Mesenchymal stem cell (in vitro differentiated cells and primary cell): Measurements from ENCODE around the gene HCFC1R1.

Experiments
- DNase-seq: peaks from one replicate; pipeline ENCODE4 v3.0.0-alpha.2; 2013
- H2AFZ ChIP-seq: one replicate; pipeline ENCODE4 v1.6.1; 2013; ENCODE audit warnings: low read depth, mild to moderate bottlenecking, control low read depth, inconsistent platforms, low read length, moderate library complexity
- H2AK5ac ChIP-seq: 2 replicates; pipeline ENCODE4 v1.6.1; 2013; ENCODE audit warnings: low read length, moderate library complexity, mild to moderate bottlenecking, inconsistent platforms; ENCODE audit not compliant: severe bottlenecking
- H2BK120ac ChIP-seq: one replicate; pipeline ENCODE4 v1.6.1; 2013; ENCODE audit warnings: low read depth, mild to moderate bottlenecking, inconsistent platforms, low read length, moderate library complexity
- H2BK12ac ChIP-seq, 2 experiments: one replicate each; pipeline ENCODE4 v1.6.1; 2013; ENCODE audit warnings: inconsistent platforms in 2 of 2, low read length in 2 of 2, mild to moderate bottlenecking in 2 of 2, moderate library complexity in 2 of 2, control low read depth in 1 of 2
- H2BK15ac ChIP-seq: one replicate; pipeline ENCODE4 v1.6.1; 2013; ENCODE audit warnings: mild to moderate bottlenecking, low read depth, inconsistent platforms; ENCODE audit not compliant: poor library complexity, severe bottlenecking
- H2BK5ac ChIP-seq: 2 replicates; pipeline ENCODE4 v1.6.1; 2013; ENCODE audit warnings: low read depth, mild to moderate bottlenecking, low read length, control low read depth, inconsistent platforms; ENCODE audit not compliant: poor library complexity, severe bottlenecking
- H3K14ac ChIP-seq, 2 experiments: one replicate each; pipeline ENCODE4 v1.6.1; 2013; ENCODE audit warnings: inconsistent platforms in 2 of 2, low read length in 2 of 2, control low read depth in 1 of 2, mild to moderate bottlenecking in 1 of 2, moderate library complexity in 1 of 2
- H3K18ac ChIP-seq, 2 experiments: one replicate each; pipeline ENCODE4 v1.6.1; 2013; ENCODE audit warnings: inconsistent platforms in 2 of 2, low read length in 2 of 2, control low read depth in 1 of 2, low read depth in 1 of 2, mild to moderate bottlenecking in 1 of 2
- H3K23ac ChIP-seq, 2 experiments: one replicate each; pipeline ENCODE4 v1.6.1; 2013; ENCODE audit warnings: inconsistent platforms in 2 of 2, low read length in 2 of 2, mild to moderate bottlenecking in 2 of 2, moderate library complexity in 2 of 2, control low read depth in 1 of 2
- H3K27ac ChIP-seq: 2 replicates; pipeline ENCODE4 v1.5.1; 2013; ENCODE audit warnings: mild to moderate bottlenecking, moderate library complexity, low read length, control low read depth, inconsistent platforms; ENCODE audit not compliant: poor library complexity, severe bottlenecking
- H3K27me3 ChIP-seq, 2 experiments: 2 replicates each; pipeline versions ENCODE4 v1.6.1 to v1.7.0; 2013; ENCODE audit warnings: low read length in 2 of 2, mild to moderate bottlenecking in 2 of 2, moderate library complexity in 2 of 2, control low read depth in 1 of 2, inconsistent platforms in 1 of 2; ENCODE audit not compliant: control insufficient read depth in 1 of 2, insufficient read depth in 1 of 2
- H3K36me3 ChIP-seq, 2 experiments: 2 replicates each; pipeline versions ENCODE4 v1.6.1 to v1.7.0; 2013; ENCODE audit warnings: low read length in 2 of 2, control low read depth in 1 of 2, inconsistent platforms in 1 of 2, low read depth in 1 of 2, mild to moderate bottlenecking in 1 of 2; ENCODE audit not compliant: insufficient read depth in 2 of 2, control insufficient read depth in 1 of 2
- H3K4ac ChIP-seq, 2 experiments: one replicate each; pipeline ENCODE4 v1.6.1; 2013; ENCODE audit warnings: inconsistent platforms in 2 of 2, low read length in 2 of 2, mild to moderate bottlenecking in 2 of 2, moderate library complexity in 2 of 2, control low read depth in 1 of 2, low read depth in 1 of 2
- H3K4me1 ChIP-seq: 2 replicates; pipeline ENCODE4 v1.6.1; 2013; ENCODE audit warnings: low read depth, low read length, control low read depth; ENCODE audit not compliant: control insufficient read depth, insufficient read depth
- H3K4me2 ChIP-seq: 2 replicates; pipeline ENCODE4 v1.6.1; 2013; ENCODE audit warnings: low read length, mild to moderate bottlenecking, inconsistent platforms; ENCODE audit not compliant: poor library complexity, severe bottlenecking
- H3K4me3 ChIP-seq, 2 experiments: 2 replicates each; pipeline versions ENCODE4 v1.5.1 to v1.7.0; 2013; ENCODE audit warnings: low read length in 2 of 2, mild to moderate bottlenecking in 2 of 2, control low read depth in 1 of 2, low read depth in 1 of 2; ENCODE audit not compliant: insufficient read depth in 1 of 2
- H3K79me1 ChIP-seq: replicated peaks from 2 replicates; pipeline ENCODE4 v1.6.1; 2013; ENCODE audit warnings: mild to moderate bottlenecking, control low read depth, low read length, inconsistent platforms; ENCODE audit not compliant: poor library complexity, severe bottlenecking
- H3K9ac ChIP-seq: 2 replicates; pipeline ENCODE4 v1.7.0; 2013; ENCODE audit warnings: mild to moderate bottlenecking, low read length, moderate library complexity
- H3K9me3 ChIP-seq: 2 replicates; pipeline ENCODE4 v1.7.0; 2013; ENCODE audit warnings: mild to moderate bottlenecking, low read length; ENCODE audit not compliant: control insufficient read depth
- H4K8ac ChIP-seq: one replicate; pipeline ENCODE4 v1.6.1; 2013; ENCODE audit warnings: inconsistent platforms, mild to moderate bottlenecking, low read length, moderate library complexity
- H4K91ac ChIP-seq: one replicate; pipeline ENCODE4 v1.6.1; 2013; ENCODE audit warnings: mild to moderate bottlenecking, low read length, inconsistent platforms
- WGBS: methylation state at CpG from one replicate; pipeline ENCODE4 v1.1.7; 2013; ENCODE audit warnings: mixed read lengths; 5-methylcytosine and 5-hydroxymethylcytosine counted together

Gene HCFC1R1

GRCh38 chr16:3030222-3031212 is 6.8 kb upstream of the HCFC1R1 start:
- Histone ChIP-seq H3K14ac (no peak overlapping the region), H2AFZ (no peak overlapping the region), H3K9me3 (no peaks in the 10 kb centered on the region), H3K4me2 (no peak overlapping the region), H3K4me3 (peak overlapping the region in 1 of 2 experiments; percentile 16), H3K4me1 (peaks cover 9% of the 10 kb centered on the region), H2BK120ac (no peak overlapping the region), H3K18ac (no peak overlapping the region), H3K4ac (no peak overlapping the region), H3K27ac (no peak overlapping the region), H3K36me3 (peaks cover 24 to 32% of the 10 kb centered on the region in 2 experiments), H3K27me3 (peaks cover 33 to 58% of the 10 kb centered on the region in 2 experiments), H4K8ac (no peak overlapping the region), H3K79me1 (peaks cover under 1% of the 10 kb centered on the region), H3K9ac (no peak overlapping the region), H2BK12ac (no peak overlapping the region), H3K23ac (no peak overlapping the region), H2BK15ac (no peak overlapping the region), H2AK5ac (peak overlapping the region; percentile 41), H4K91ac (no peak overlapping the region), H2BK5ac (no peak overlapping the region)
- 84% methylated on average over 32 of the region's 33 CpGs for WGBS
- no peak for DNase-seq

DNA sequence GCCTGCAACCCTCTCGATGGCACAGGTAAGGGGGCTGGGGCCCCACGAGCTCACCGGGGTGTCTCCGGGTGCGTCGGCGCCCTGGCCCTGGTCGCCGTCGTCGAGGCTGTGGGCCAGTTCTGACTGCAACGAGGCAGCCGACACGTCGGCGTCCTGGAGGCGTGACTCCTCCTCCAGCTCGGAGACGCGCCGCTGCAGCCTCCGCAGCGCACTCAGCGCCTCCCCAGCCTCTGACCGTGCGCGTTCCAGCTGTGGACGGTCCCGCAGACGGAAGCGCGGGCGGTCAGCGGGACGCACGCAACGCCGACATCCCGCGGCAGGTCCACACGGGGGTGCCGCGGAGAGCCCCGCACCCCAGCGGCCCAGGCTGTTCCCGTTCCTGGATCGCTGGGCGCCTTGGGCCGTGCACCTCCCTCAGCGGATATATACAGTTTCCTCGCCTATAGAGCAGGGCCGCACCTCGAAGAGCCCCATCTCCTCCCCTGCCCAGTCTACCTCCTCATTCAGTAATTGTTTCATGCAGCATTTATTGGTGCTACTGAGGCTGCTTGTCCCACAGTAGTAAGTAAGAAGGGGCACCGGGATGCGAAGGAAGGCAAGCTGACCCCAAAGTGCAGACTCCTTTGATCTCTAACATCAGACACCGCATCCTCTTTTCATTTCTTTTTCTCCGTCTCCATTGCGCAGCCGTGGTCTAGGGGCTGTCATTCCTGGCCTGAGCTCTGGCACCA is 5.9 kb upstream of the HCFC1R1 start:
- no peak overlapping the region for H3K27ac ChIP-seq
- peaks cover 11% of the 10 kb centered on the region for H3K4me1 ChIP-seq
- no peak overlapping the region for H2BK5ac ChIP-seq
- H3K4me2 ChIP-seq: no peak overlapping the region
- no peak overlapping the region for H3K18ac ChIP-seq
- H3K4ac ChIP-seq: no peak overlapping the region
- H3K27me3 ChIP-seq: peaks cover 24 to 51% of the 10 kb centered on the region in 2 experiments
- H4K91ac ChIP-seq: no peak overlapping the region
- no peak overlapping the region for H2BK120ac ChIP-seq
- WGBS: 90% methylated on average over 59 of the region's 59 CpGs
- H3K36me3 ChIP-seq: peaks cover 24 to 34% of the 10 kb centered on the region in 2 experiments
- no peak overlapping the region for H2AFZ ChIP-seq
- H2BK15ac ChIP-seq: peak overlapping the region; percentile 9
- H3K23ac ChIP-seq: no peak overlapping the region
- H4K8ac ChIP-seq: no peak overlapping the region
- peaks cover 4% of the 10 kb centered on the region for H3K79me1 ChIP-seq
- peak overlapping the region; percentile 38 for H3K9ac ChIP-seq
- no peak overlapping the region for H2AK5ac ChIP-seq
- H3K9me3 ChIP-seq: no peaks in the 10 kb centered on the region
- H3K4me3 ChIP-seq: peak overlapping the region in 1 of 2 experiments; percentile 67
- H3K14ac ChIP-seq: no peak overlapping the region
- no peak for DNase-seq
- no peak overlapping the region for H2BK12ac ChIP-seq

DNA sequence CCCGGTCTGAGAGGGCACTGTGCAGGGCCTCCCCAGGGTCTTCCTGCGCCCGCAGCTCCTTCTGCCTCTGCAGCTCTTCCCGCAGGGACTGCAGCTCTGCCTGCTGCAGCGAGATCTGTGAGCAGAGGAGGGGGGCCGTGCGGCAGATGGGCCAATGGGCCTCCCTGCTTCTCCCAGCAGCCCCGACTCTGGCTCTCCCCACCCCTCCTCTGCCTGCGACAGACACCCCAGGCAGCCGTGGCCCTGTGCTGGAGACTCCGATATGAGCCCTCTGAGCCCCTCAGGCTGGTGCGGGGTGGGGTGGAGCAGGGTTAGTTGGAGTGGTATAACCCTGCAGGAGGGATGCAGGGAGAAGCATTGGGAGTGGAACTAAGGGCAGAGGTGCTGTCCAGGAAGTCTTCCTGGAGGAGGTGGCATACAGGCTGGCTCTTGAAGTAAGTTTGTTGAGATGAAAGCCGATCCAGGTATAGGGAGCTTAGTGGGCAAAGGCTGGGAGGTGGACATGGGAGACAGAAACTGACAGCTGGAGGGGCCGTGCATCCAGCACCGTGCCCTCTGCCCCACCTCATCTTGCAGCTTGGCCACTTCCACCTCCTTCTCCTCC is 5.1 kb upstream of the HCFC1R1 start:
- H2AFZ ChIP-seq: no peak overlapping the region
- H3K79me1 ChIP-seq: peaks cover 4% of the 10 kb centered on the region
- no peak overlapping the region for H3K27ac ChIP-seq
- DNase-seq: no peak
- H3K4ac ChIP-seq: no peak overlapping the region
- H2AK5ac ChIP-seq: no peak overlapping the region
- no peak overlapping the region for H3K23ac ChIP-seq
- H3K4me2 ChIP-seq: no peak overlapping the region
- H3K4me1 ChIP-seq: peaks cover 11% of the 10 kb centered on the region
- no peak overlapping the region for H4K8ac ChIP-seq
- no peak overlapping the region for H3K14ac ChIP-seq
- no peak overlapping the region for H2BK12ac ChIP-seq
- H3K36me3 ChIP-seq: peaks cover 24 to 34% of the 10 kb centered on the region in 2 experiments
- 80% methylated on average over 13 of the region's 15 CpGs for WGBS
- H3K18ac ChIP-seq: peak overlapping the region in 1 of 2 experiments; percentile 14
- no peak overlapping the region for H2BK5ac ChIP-seq
- peak overlapping the region; percentile 38 for H3K9ac ChIP-seq
- no peak overlapping the region for H2BK15ac ChIP-seq
- H4K91ac ChIP-seq: no peak overlapping the region
- H2BK120ac ChIP-seq: no peak overlapping the region
- peak overlapping the region in 1 of 2 experiments; percentile 67 for H3K4me3 ChIP-seq
- H3K9me3 ChIP-seq: no peaks in the 10 kb centered on the region
- H3K27me3 ChIP-seq: peaks cover 16 to 42% of the 10 kb centered on the region in 2 experiments
